ENCODE results near the gene PLA2G2F. TPM values are rescaled to one million over a fixed set of nuclear protein-coding genes. Genes with fewer than 3 reads are reported as not detected.

The PLA2G2F gene
- total and polyA plus RNA-seq, 2 experiments from 2014 or later, result not detected

- no peak for TF ChIP-seq ZNF331 (CRISPR knock-in tag; IDR thresholded peaks at IDR 0.05; ENCODE audit: low read depth)
- no peak for TF ChIP-seq JUNB (IDR thresholded peaks at IDR 0.05; ENCODE audit: unreplicated experiment)
- no peak for TF ChIP-seq POLR2AphosphoS5 (IDR thresholded peaks at IDR 0.05; ENCODE audit: low read depth)
- TF ChIP-seq ETS1 (IDR thresholded peaks at IDR 0.05), result no peak
- TF ChIP-seq CTCF (conservative IDR thresholded peaks at IDR 0.05; ENCODE audit: low read depth in 2 of 2), result no peak
- TF ChIP-seq EZH2phosphoT487 (IDR thresholded peaks at IDR 0.05; ENCODE audit: unreplicated experiment), result no peak
- no peak for TF ChIP-seq REST (IDR thresholded peaks at IDR 0.05; ENCODE audit: unreplicated experiment)
- TF ChIP-seq EZH2 (IDR thresholded peaks at IDR 0.05; ENCODE audit: low read depth, unreplicated experiment), result no peak
- no peak for TF ChIP-seq ZNF114 (CRISPR knock-in tag; IDR thresholded peaks at IDR 0.05)
These were observed 28.0 kb downstream of the PLA2G2F start (continued) for GRCh38 chr1:20167126-20167525.

- no peaks in the 10 kb centered on the region for H3K9me2 ChIP-seq (ENCODE audit: insufficient read depth)
- no peak overlapping the region for H2AFZ ChIP-seq
- ATAC-seq (no peak), DNase-seq (ENCODE audit: low spot score) (no peak)
- H3K36me3 ChIP-seq (ENCODE audit: insufficient read depth), result no peaks in the 10 kb centered on the region
- Mint-ChIP-seq H3K4me3 (no peak overlapping the region), H3K4me1 (peaks cover 16% of the 10 kb centered on the region), H3K9me3 (peaks cover 7% of the 10 kb centered on the region), H3K27me3 (ENCODE audit: insufficient read depth, low read depth, poor library complexity) (peaks cover 6% of the 10 kb centered on the region), H3K27ac (no peak overlapping the region), H3K36me3 (ENCODE audit: low read depth) (peaks cover 4% of the 10 kb centered on the region)
- no peaks in the 10 kb centered on the region for H4K20me1 ChIP-seq (replicated peaks; ENCODE audit: insufficient read depth)
- H3K27ac ChIP-seq (ENCODE audit: low read depth), result no peak overlapping the region
- H3K4me2 ChIP-seq, result no peak overlapping the region
- H3F3A ChIP-seq (replicated peaks; ENCODE audit: low read depth), result no peaks in the 10 kb centered on the region
- H3K27me3 ChIP-seq (ENCODE audit: insufficient read depth), result no peaks in the 10 kb centered on the region
- TF ChIP-seq POLR2AphosphoS5 (IDR thresholded peaks at IDR 0.05; ENCODE audit: low read depth), result no peak
- no peak for TF ChIP-seq ZNF114 (CRISPR knock-in tag; IDR thresholded peaks at IDR 0.05)
- TF ChIP-seq EZH2phosphoT487 (IDR thresholded peaks at IDR 0.05; ENCODE audit: unreplicated experiment), result no peak
- no peak for TF ChIP-seq STAT1 (IDR thresholded peaks at IDR 0.05; ENCODE audit: unreplicated experiment)
- TF ChIP-seq ZNF331 (CRISPR knock-in tag; IDR thresholded peaks at IDR 0.05; ENCODE audit: low read depth), result no peak
- no peak for TF ChIP-seq JUNB (IDR thresholded peaks at IDR 0.05; ENCODE audit: unreplicated experiment)
- no peak for TF ChIP-seq ETS1 (IDR thresholded peaks at IDR 0.05)
- no peak for TF ChIP-seq EZH2 (IDR thresholded peaks at IDR 0.05; ENCODE audit: low read depth, unreplicated experiment)
- TF ChIP-seq NANOG (IDR thresholded peaks at IDR 0.05; ENCODE audit: borderline replicate concordance), result no peak
- TF ChIP-seq REST (IDR thresholded peaks at IDR 0.05; ENCODE audit: unreplicated experiment), result no peak
- TF ChIP-seq CREB1 (CRISPR knock-in tag; IDR thresholded peaks at IDR 0.05; ENCODE audit: low read depth), result no peak
- H3K79me2 ChIP-seq (replicated peaks; ENCODE audit: insufficient read depth), result no peaks in the 10 kb centered on the region
- no peak overlapping the region for H3K4me3 ChIP-seq
- H3K4me1 ChIP-seq (ENCODE audit: insufficient read depth), result peaks cover 3% of the 10 kb centered on the region; the same call in 1 of the 2 replicates
These were observed 29.7 kb downstream of the PLA2G2F start for GRCh38 chr1:20168564-20169491.
